ENCODE measurements around the gene COA1.

- TF ChIP-seq CTCF (IDR thresholded peaks at IDR 0.05) (no peak), POLR2A (IDR thresholded peaks at IDR 0.05) (no peak)
Measured at GRCh38 chr7:43702974-43703373, 26.3 kb downstream of the COA1 start.

Measured in testis (tissue), 2 donors.